Heart left ventricle (tissue), 16 donors: ENCODE results near the gene MECP2. TPM values are rescaled to one million over a fixed set of nuclear protein-coding genes. Genes with fewer than 3 reads are reported as not detected.

Experiments
- ATAC-seq, 4 donors: fragments of 200-7000 bp; cut with Tn5 transposase; one replicate each; pipeline ENCODE4 v1.9.1; 2020 to 2022; ENCODE audit warnings: moderate library complexity in 4 of 4, mild to moderate bottlenecking in 3 of 4, moderate number of reproducible peaks in 1 of 4
- DNase-seq, 5 donors: peaks; one replicate each; pipeline ENCODE4 v3.0.0-alpha.2; 2020
- H3K27ac ChIP-seq, 12 donors: fragments of 200-600 bp; sonication (generic) in 4 of 12; one replicate each; pipeline versions ENCODE4 v1.5.0 to v1.8.0; 2016 to 2022; ENCODE audit warnings: mild to moderate bottlenecking in 2 of 12
- H3K27me3 ChIP-seq, 9 donors: fragments of 200-600 bp; sonication (generic) in 2 of 9; one replicate each; pipeline versions ENCODE4 v1.5.1 to v1.8.0; 2016 to 2022; ENCODE audit warnings: mild to moderate bottlenecking in 3 of 9
- H3K36me3 ChIP-seq, 9 donors: fragments of 200-600 bp; sonication (generic) in 2 of 9; one replicate each; pipeline versions ENCODE4 v1.5.0 to v1.8.0; 2018 to 2022; ENCODE audit warnings: mild to moderate bottlenecking in 2 of 9
- H3K4me1 ChIP-seq, 12 donors: fragments of 200-600 bp; sonication (generic) in 4 of 12; one replicate each; pipeline versions ENCODE4 v1.5.0 to v1.8.0; 2016 to 2022; ENCODE audit warnings: mild to moderate bottlenecking in 3 of 12
- H3K4me3 ChIP-seq, 12 donors: fragments of 200-600 bp; sonication (generic) in 4 of 12; one replicate each; pipeline versions ENCODE4 v1.5.0 to v1.8.0; 2017 to 2022; ENCODE audit warnings: mild to moderate bottlenecking in 9 of 12, moderate library complexity in 4 of 12
- H3K9me3 ChIP-seq, 12 donors: fragments of 200-600 bp; sonication (generic) in 4 of 12; one replicate each; pipeline versions ENCODE4 v1.5.0 to v1.8.0; 2016 to 2022; ENCODE audit warnings: mild to moderate bottlenecking in 1 of 12
- CTCF ChIP-seq, 12 donors: fragments of 200-600 bp; sonication (generic) in 4 of 12; IDR thresholded peaks; one replicate each; pipeline versions ENCODE4 v1.5.0 to v1.8.0; 2018 to 2022; ENCODE audit warnings: antibody characterized with exemption in 12 of 12, mild to moderate bottlenecking in 5 of 12
- POLR2A ChIP-seq, 2 donors: fragments of 450-650 bp; IDR thresholded peaks; one replicate each; pipeline ENCODE4 v1.6.1; 2017; ENCODE audit warnings: antibody characterized with exemption in 2 of 2, mild to moderate bottlenecking in 2 of 2, moderate library complexity in 2 of 2
- WGBS, 4 donors: extraction: QIAGEN DNeasy Blood & Tissue Kit in 2 of 4; methylation state at CpG; one replicate each; pipeline versions ENCODE4 v1.1.5 to v1.1.7; 2013 to 2018; 5-methylcytosine and 5-hydroxymethylcytosine counted together
- intact Hi-C, 10 donors: fragments of 100-400 bp; cut with DNase I; formaldehyde crosslinking; loops; one replicate each; pipeline versions ENCODE4 v1.11.1 to v1.14.2; 2022
- polyA plus RNA-seq, 2 donors: library from polyadenylated mRNA; stranded (reverse); fragments of 200-250 nt; gene quantifications; one replicate each; pipeline ENCODE4 v1.2.3, GENCODE V29; 2013
- total RNA-seq, 9 donors: library from RNA; depleted of rRNA in 2 of 9; stranded (reverse); fragments of >200 nt in 2 of 9; fragmentation: NEBNext Ultra II Directional in 3 of 9; extraction: Animal tissue kit (Norgen Biotek cat#: 25700) in 3 of 9; gene quantifications; one replicate each; pipeline versions ENCODE4 v1.1.0 to v1.2.4, GENCODE V29; 2016 to 2023
- donor health status: ischemic (EF 13 %, LVEDD 7.1; RV severe dilation, severe dysfunction).
- donor health status: healthy with polysubstance abuse.
- donor health status: DM: no; HTN: yes; CAD: no.
- donor health status: DM: no; HTN: no; CAD: no.
- donor health status: ischemic (EF 25% LVEDD 6.9; RV normal size, moderate dysfunction).
- donor health status: ischemic (EF 25% LVEDD 5.7; RV mildly dilated, moderate dysfunction).
- donor health status: healthy.
- donor health status: DM: yes; HTN: yes; CAD: no.
- donor health status: ischemic (EF 35%, LVEDD 5.7; RV mildly dilated, moderate dysfunction).
- donor health status: nonischemic (EF 11% LVEDD 7.7; RV severe dilation, severe dysfunction).
- donor health status: DM: yes; HTN: yes; CAD: no.
- donor health status: PGD.
- donor health status: ischemic (EF 29% LVEDD 5.4; RV normal size, mild dysfunction).
- donor health status: nonischemic (EF 23%, LVEDD 6.1; RV moderate dilation, normal function).

Gene MECP2
- total and polyA plus RNA-seq, 11 donors: 22.7 to 83.3 (median 33.6) TPM

DNA sequence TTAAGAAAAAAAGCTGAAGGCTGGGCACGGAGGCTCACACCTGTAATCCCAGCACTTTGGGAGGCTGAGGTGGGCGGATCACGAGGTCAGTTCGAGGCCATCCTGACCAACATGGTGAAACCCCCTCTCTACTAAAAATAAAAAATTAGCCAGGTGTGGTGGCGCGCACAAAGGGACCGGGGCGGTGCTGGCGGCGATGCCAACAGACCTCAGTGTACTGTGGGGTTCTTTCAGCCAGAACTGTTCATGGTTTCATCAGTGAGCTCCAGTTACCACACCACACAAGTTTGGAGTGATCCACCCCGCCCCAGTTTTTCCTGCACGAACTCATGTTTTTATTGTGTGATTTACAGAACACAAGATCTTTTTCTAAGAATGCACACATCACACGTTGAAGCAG, 56.7 kb downstream of the MECP2 start:
- peaks cover 0 to 37% (median 0%) of the 10 kb centered on the region in 9 donors for H3K27me3 ChIP-seq
- peaks cover 0 to 61% (median 37%) of the 10 kb centered on the region in 12 donors for H3K4me1 ChIP-seq
- intact Hi-C loops: loop anchor here in 1 of 10 donors (10.0 kb wide), 1 partner anchor 54 kb away; the partner anchor contains the start of gene MECP2
- peak overlapping the region in 2 of 12 donors; percentile 32 to 51 for H3K27ac ChIP-seq
- ATAC-seq: no peak
- DNase-seq: no peak
- H3K4me3 ChIP-seq: no peak overlapping the region
- no peak for TF ChIP-seq POLR2A (IDR thresholded peaks at IDR 0.05)
- no peak for TF ChIP-seq CTCF (IDR thresholded peaks at IDR 0.05)
- H3K36me3 ChIP-seq: peaks cover 0 to 4% (median 0%) of the 10 kb centered on the region in 9 donors
- 76 to 85% (median 83%) methylated on average over 13 of the region's 13 CpGs for WGBS, 4 donors
- H3K9me3 ChIP-seq: no peaks in the 10 kb centered on the region

DNA sequence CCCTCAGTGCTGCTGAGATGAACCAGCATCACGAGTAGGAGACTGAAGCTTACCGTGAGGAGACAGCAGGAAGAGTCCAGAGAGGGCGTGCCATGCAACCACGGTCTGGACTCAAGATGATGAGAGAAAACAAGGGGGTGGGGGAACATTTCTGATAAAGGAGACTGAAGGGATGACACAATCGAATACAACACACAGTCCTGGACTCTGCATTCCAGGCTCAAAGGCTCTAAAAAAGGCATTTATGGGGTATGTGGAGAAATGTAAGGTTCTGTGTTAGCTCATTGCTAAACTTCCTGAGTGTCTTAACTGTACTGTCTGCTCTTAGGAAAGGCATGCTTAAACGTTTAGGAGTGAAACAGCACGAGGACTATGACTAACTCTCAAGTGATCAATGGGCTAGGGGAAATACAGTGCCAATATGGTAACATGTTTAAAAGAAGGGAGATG, 57.2 kb downstream of the MECP2 start:
- TF ChIP-seq POLR2A (IDR thresholded peaks at IDR 0.05): no peak
- TF ChIP-seq CTCF (IDR thresholded peaks at IDR 0.05): no peak
- intact Hi-C loops: loop anchor here in 1 of 10 donors (10.0 kb wide), 1 partner anchor 54 kb away; the partner anchor contains the start of gene MECP2
- Histone ChIP-seq H3K4me1 (peaks cover 0 to 57% (median 37%) of the 10 kb centered on the region in 12 donors), H3K27ac (peak overlapping the region in 2 of 12 donors; percentile 32 to 51), H3K27me3 (peaks cover 0 to 37% (median 0%) of the 10 kb centered on the region in 9 donors), H3K9me3 (no peaks in the 10 kb centered on the region), H3K4me3 (no peak overlapping the region), H3K36me3 (peaks cover 0 to 4% (median 0%) of the 10 kb centered on the region in 9 donors)
- ATAC-seq (peak in 3 of 4 donors; percentile 31 to 54 (median 38)), DNase-seq (no peak)
- WGBS, 4 donors: 27 to 38% (median 35%) methylated on average over 7 of the region's 7 CpGs

DNA sequence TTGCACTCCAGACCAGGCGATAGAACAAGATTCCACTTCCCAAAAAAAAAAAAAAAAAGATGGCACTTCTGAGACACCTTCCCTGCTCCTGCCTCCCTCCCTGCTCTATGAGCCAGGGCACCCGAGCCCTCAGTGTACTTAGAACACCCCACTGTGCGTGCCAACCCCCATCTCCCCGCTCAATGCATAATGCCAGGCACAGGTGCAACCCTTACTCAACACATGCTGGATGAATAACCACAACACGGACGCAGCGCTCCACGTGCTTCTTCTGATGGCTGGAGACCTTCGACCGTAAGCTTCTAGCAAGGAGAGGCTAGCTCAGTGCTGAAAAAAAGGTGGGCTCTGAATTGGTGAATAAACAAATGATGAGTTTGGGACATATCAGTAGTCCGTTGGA, 57.9 kb downstream of the MECP2 start:
- no peak for DNase-seq
- no peak overlapping the region for H3K4me3 ChIP-seq
- peaks cover 0 to 34% (median 0%) of the 10 kb centered on the region in 9 donors for H3K27me3 ChIP-seq
- H3K27ac ChIP-seq: peak overlapping the region in 1 of 12 donors; percentile 51
- no peak for ATAC-seq
- intact Hi-C loops: no loop called here
- peaks cover 0 to 51% (median 35%) of the 10 kb centered on the region in 12 donors for H3K4me1 ChIP-seq
- no peak for TF ChIP-seq POLR2A (IDR thresholded peaks at IDR 0.05)
- TF ChIP-seq CTCF (IDR thresholded peaks at IDR 0.05): no peak
- no peaks in the 10 kb centered on the region for H3K9me3 ChIP-seq
- H3K36me3 ChIP-seq: peaks cover 0 to 4% (median 0%) of the 10 kb centered on the region in 9 donors
- WGBS, 4 donors: 85 to 92% (median 89%) methylated on average over 11 of the region's 11 CpGs

- no peak for DNase-seq
- H3K27ac ChIP-seq: no peak overlapping the region
- peaks cover 0 to 44% (median 31%) of the 10 kb centered on the region in 12 donors for H3K4me1 ChIP-seq
- ATAC-seq: no peak
- no peaks in the 10 kb centered on the region for H3K9me3 ChIP-seq
- H3K36me3 ChIP-seq: peaks cover 0 to 4% (median 0%) of the 10 kb centered on the region in 9 donors
- intact Hi-C loops: no loop called here
- H3K27me3 ChIP-seq: peaks cover 0 to 34% (median 0%) of the 10 kb centered on the region in 9 donors
- WGBS, 4 donors: 72 to 81% (median 75%) methylated on average over 5 of the region's 5 CpGs
- TF ChIP-seq POLR2A (IDR thresholded peaks at IDR 0.05): no peak
- no peak for TF ChIP-seq CTCF (IDR thresholded peaks at IDR 0.05)
- no peak overlapping the region for H3K4me3 ChIP-seq
These were observed 58.9 kb downstream of the MECP2 start for GRCh38 chrX:154038656-154039055.
